GM19043 (cell line): ENCODE measurements around the gene HSD17B7.
"Not testable (repeated sequence)": the region's sequence is repeated elsewhere in the genome, so short reads cannot be mapped to it uniquely, and the experiment has no call there.

Experiments
- ATAC-seq: cut with Tn5 transposase; IDR thresholded peaks from one replicate; pipeline ENCODE4 v1.9.1; 2021; ENCODE audit warnings: low read depth; ENCODE audit not compliant: unreplicated experiment

HSD17B7 gene

GRCh38 chr1:162799995-162800830, 9.7 kb downstream of the HSD17B7 start:
- not testable (repeated sequence) for ATAC-seq

GRCh38 chr1:162807503-162807902, 17.0 kb downstream of the HSD17B7 start:
- ATAC-seq: not testable (repeated sequence)

GRCh38 chr1:162812357-162812756, 21.9 kb downstream of the HSD17B7 start:
- not testable (repeated sequence) for ATAC-seq

- not testable (repeated sequence) for ATAC-seq
These were observed 27.6 kb downstream of the HSD17B7 start for GRCh38 chr1:162818136-162818535.

- not testable (repeated sequence) for ATAC-seq
These were observed 28.2 kb downstream of the HSD17B7 start for GRCh38 chr1:162818666-162819065.

GRCh38 chr1:162822391-162823200, 32.1 kb downstream of the HSD17B7 start:
- ATAC-seq: no peak

GRCh38 chr1:162823231-162823630, 32.7 kb downstream of the HSD17B7 start:
- ATAC-seq: no peak

GRCh38 chr1:162823771-162824525, 33.4 kb downstream of the HSD17B7 start:
- no peak for ATAC-seq

- no peak for ATAC-seq
These were observed 38.8 kb downstream of the HSD17B7 start for GRCh38 chr1:162829268-162829667.

GRCh38 chr1:162832470-162832869, 42.0 kb downstream of the HSD17B7 start:
- ATAC-seq: no peak

- ATAC-seq: peak; percentile 87
These were observed 44.8 kb downstream of the HSD17B7 start for GRCh38 chr1:162835157-162835899.

GRCh38 chr1:162838863-162839262, 48.4 kb downstream of the HSD17B7 start:
- ATAC-seq: no peak

- ATAC-seq: no peak
These were observed 49.8 kb downstream of the HSD17B7 start for GRCh38 chr1:162840250-162840839.

- ATAC-seq: no peak
These were observed 53.7 kb downstream of the HSD17B7 start for GRCh38 chr1:162844153-162844552.

- no peak for ATAC-seq
These were observed 56.0 kb downstream of the HSD17B7 start for GRCh38 chr1:162846256-162847212.

GRCh38 chr1:162847839-162848453, 57.4 kb downstream of the HSD17B7 start:
- ATAC-seq: no peak

- ATAC-seq: no peak
These were observed 59.2 kb downstream of the HSD17B7 start for GRCh38 chr1:162849711-162850110.

- no peak for ATAC-seq
These were observed 60.8 kb downstream of the HSD17B7 start for GRCh38 chr1:162851341-162851740.
